NCI-H460 (cell line): Measurements from ENCODE around the gene ADAR. TPM values are rescaled to one million over a fixed set of nuclear protein-coding genes. Genes with fewer than 3 reads are reported as not detected.

Experiments used
- DNase-seq: peaks from one replicate; pipeline ENCODE4 v3.0.0-alpha.2; 2016; ENCODE audit warnings: low read depth; ENCODE audit errors: extremely low read depth
- total RNA-seq: library from RNA; depleted of rRNA; stranded (reverse); fragments of >200 nt; shearing (Covaris generic); gene quantifications from 2 replicates; pipeline ENCODE4 v1.2.3, GENCODE V29; 2014

ADAR gene
- total RNA-seq, 1 experiment from 2014 or later = 129 TPM

DNA sequence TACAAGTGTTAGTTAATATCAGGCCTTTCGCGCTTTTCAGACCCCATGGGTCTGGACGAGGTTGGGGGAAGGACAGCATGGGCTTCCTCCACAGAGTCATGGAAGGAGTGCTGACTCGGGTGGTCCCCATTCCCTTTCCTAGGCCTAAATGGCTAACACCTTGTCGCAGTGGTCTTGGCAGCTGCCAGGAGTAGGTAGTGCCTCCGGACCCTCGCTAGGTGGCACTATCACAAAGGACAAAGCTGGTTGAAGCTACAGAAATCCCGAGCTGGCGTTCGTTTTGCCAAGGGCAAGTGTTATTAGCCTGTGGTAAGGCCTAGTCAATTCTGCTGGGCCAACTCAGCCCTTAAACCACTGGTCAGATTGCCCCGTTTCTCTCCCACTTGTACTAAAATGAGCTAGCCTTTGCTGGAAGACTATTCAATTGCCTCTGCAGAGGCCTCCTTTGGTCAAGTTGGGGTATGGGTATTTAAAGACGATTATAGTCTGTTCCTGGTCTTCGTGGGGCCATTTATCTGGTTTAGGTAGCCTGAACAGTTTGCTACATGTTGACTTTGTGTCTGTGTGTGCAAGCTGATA is 48.4 kb downstream of the ADAR start:
- DNase-seq = peak; percentile 94

DNA sequence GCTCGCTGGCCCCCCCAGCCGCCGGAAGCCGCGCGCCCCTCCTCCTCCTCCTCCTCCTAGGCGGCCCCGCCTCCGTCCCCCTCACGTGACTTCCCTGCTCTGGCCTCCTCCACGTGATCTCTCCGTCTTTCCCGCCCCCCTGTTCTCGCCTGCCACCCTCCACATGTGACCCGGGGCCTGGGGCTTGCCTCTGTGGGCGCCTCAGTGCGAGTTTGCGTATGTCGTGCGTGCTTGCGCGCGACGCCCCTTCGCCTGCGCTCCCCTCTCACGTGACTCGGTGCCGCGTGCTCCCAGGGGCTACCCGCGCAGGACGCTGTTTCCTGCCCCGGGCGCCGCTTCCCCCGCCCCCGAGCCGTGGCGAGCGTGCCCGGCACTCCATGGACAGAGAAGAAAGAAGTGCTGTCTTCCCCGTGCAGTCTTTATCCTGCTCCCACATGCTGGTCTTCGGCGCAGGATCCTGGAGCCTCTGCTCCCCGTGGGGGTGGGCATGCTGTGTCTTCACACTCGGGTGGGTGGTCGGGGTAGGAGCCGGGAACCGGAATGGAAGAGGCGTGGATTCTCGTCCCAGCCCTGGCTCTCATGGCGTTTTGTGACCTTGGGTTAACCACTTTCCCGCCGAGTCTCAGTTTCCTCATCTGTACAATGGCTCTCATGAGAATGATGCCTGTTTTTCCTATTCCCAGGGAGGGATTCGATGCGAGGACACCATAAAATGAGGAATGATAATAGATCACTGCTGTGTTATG is 49.1 kb downstream of the ADAR start:
- peak; percentile 98 for DNase-seq

GRCh38 chr1:154557939-154558719 is 49.9 kb downstream of the ADAR start, which contains the start of gene UBE2Q1:
Gene UBE2Q1, minus strand, starts transcription at chr1:154558662. Its CDS starts 109 bp downstream, at chr1:154558553.
- DNase-seq = no peak

DNA sequence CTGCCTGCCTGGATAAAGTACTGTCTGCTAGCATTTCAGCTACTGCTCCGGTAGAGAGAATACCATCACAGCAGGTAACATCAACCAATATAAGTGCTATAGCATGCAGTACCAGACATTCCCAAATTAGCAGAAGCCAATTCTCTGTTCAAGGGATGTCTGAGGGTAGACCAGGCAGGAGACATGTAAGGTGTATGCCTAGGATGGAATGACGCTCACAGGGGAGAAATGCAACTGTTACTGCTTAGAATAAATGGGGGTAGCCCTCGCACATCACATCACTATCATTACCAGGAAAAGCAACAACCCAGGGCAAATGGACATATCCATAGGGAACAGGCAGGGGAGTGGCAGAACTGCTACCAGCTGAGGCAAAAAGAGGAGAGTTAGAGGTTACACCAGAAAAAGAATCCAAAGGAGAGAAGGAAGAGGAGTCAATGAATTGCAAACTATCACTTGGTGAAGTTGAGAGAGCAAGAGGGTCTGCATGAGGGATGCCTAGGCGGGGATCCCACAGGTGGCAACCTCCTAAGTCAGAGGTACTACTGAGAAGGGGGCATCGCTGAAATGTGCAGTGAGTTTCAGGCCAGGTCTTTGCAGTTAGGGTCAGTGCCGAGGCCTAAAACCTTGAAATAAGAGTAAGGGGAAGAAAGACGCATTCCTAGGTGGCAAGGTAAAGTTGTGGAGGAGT is 50.6 kb downstream of the ADAR start:
- DNase-seq = no peak

DNA sequence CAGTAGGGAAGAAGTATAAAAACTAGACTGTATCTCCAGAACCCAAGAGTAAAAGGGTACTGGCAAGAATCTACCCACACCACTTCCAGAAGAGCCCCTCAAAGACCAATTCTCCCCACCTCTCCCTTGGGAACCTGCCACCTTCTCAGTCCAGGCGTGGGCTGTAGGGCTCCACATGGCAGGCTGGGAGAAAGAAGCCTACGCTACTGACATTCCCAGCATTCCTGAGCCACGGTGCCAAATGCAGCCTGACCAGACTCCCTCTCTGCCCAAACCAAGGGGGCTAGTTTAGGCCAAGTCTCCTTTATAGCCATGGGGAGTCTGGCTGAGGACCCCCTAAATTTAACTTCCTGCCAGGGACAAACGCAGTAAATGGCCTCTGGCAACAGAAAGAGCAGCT is 51.6 kb downstream of the ADAR start:
- no peak for DNase-seq

GRCh38 chr1:154553056-154554030 is 54.6 kb downstream of the ADAR start:
- DNase-seq = no peak

GRCh38 chr1:154552036-154552435 is 56.0 kb downstream of the ADAR start:
- DNase-seq = no peak

DNA sequence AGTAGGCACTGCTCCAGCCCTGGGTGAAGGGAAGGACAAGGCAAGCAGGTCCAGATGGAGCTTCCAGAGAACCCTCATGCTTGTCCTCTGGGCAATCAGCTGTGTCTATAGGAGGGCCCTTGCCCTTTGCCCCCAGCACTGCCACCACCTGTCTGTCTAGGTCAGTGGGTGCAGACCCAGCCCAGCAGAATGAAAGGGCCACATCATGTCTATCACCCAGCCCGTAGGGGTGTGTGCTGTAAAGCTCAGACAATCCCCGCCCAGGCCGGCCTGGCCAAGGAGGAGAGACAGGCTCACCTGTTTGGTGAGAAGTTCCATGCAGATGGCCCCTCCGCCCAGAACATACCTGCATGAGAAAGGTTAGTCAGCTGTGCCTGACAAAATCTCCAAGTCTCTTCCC is 56.5 kb downstream of the ADAR start:
- no peak for DNase-seq

GRCh38 chr1:154550657-154551056 is 57.3 kb downstream of the ADAR start:
- no peak for DNase-seq

DNA sequence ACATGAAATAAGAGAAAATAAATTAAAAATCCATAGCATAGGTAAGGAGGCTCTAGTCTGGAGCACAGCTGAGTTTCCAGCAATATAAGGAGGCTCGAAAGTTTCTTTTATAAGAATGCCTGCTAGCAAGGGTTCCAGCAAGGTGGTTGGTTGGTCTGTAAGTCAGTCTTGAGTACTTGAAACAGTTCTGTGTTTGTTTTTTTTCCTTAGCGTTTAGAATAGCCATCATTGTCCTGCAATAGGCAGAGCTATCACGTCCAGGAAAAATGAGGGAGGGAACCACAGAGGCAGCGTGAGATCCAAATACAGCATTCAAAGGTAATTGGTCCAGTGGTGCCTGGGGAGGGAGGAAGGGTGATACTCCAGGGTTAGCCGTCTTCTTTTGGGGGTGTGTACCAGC is 57.9 kb downstream of the ADAR start:
- no peak for DNase-seq

GRCh38 chr1:154549202-154549770 is 58.7 kb downstream of the ADAR start:
- no peak for DNase-seq

- DNase-seq = no peak
Observed at GRCh38 chr1:154548028-154548427, 60.0 kb downstream of the ADAR start.

DNA sequence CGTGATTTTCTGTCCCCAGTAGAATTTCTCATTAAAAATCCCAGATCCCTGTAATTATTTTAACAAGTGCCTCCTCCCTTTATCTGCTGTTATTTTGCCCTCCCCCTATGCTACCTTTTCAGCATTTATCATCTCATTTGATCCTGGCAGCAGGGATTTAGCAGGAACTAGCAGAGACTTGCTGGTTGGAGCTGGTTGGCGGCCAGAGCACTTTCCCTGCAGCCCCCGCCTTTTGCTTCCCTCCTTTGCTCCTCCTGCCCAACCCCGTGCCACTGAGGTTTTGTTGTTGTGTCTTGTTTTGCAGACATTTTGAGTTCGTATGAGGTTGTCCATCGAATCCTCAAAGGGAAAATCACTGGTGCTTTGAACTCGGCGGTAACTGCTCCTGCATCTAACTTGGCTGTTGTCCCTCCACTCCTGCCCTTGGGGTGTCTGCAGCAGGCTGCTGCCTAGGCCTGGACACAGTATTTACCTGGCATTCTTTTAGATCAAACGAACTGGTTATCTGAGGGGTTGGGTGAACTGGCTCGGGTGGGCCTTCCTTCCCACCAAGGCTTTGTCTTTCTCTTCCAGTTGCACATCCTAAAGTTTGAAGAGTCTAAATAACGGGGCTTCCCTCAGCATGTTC is 60.8 kb downstream of the ADAR start:
- DNase-seq = no peak

DNA sequence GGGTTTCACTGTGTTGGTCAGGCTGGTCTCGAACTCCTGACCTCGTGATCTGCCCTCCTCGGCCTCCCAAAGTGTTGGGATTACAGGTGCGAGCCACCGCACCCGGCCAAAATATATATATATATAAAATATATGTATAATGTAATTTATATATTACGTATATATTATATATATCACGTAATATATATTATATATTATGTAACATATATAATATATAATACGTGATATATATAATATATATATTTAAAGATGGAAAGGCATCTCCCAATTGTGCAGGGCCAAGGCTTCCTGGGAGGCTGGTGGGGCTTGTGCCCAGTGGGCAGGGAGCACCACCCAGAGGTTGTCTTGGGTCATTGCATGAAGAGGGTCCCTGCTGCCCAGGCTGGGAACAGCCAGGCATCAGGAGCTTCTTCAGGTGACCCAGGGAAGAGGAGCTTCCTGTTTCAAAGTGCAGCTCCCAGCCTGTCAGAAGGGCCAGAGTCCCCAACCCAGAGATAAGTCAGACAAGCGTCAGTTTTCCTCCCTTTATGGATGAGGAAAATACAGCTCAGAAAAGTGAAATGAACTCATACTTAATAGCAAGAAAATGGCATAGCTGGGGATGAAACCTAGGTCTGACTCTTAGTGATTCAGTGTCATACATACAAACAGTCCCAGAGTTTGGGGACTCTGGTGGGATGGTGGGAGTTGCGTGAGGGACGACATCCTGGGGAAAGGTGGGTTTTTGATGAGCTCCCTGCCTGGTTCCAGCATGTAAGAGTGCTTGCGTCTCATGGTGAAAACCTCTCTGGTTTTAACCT is 61.5 kb downstream of the ADAR start:
- peak; percentile 76 for DNase-seq

GRCh38 chr1:154541231-154541630 is 66.8 kb downstream of the ADAR start:
- DNase-seq = no peak

DNA sequence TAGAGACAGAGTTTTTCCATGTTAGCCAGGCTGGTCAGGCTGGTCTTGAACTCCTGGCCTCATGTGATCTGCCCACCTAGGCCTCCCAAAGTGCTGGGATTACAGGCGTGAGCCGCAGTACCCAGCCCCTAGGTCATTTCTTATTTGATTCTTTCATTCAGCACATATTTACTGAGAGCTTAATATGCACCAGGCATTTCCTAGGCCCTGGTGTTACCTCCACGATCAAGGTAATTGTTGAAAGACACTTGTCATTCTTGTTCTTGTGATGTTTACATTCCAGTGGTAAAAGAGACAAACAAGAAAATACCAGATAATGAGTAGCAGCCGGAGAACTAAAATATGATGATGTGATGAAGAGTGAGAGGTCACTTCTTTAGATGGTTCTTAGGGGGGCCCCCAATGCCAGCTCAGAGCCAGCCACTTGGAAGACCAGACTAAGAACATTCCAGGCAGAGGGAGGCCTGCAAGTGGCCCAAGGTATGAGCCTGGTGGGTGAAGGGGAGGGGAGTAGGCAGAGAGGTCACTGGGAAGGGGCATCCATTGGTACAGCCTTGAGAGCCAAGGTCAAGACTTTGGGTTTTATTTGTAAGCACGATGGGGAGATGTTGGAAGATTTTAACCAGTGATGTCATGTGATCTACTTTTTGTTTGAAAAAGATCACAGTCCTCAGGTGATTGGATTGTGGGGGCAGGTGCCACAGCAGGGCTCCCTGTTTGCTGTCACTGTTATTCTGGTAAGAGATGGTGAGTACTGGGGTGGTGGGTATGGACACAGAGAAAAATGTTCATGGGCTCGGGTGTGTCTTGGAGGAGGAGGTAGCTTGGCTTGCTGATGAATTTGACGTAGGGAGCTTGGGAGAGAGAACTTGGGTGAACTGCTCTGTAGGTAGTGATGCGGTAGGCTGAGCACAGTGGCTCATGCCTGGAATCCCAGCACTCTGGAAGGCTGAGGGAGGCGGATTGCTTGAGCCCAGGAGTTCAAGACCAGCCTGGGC is 68.2 kb downstream of the ADAR start:
- DNase-seq = no peak

- DNase-seq = no peak
Observed at GRCh38 chr1:154536570-154536969, 71.4 kb downstream of the ADAR start.
